GM19372 (cell line): ENCODE data around the gene TRIM61.
A peak's percentile ranks its signal among the peaks of the same experiment; 100 is the strongest.
"Not testable (repeated sequence)": the region's sequence is repeated elsewhere in the genome, so short reads cannot be mapped to it uniquely, and the experiment has no call there.

ENCODE experiments used
- ATAC-seq: cut with Tn5 transposase; IDR thresholded peaks from one replicate; pipeline ENCODE4 v1.9.1; 2021; ENCODE audit warnings: mild to moderate bottlenecking, low read depth, moderate library complexity; ENCODE audit not compliant: unreplicated experiment

TRIM61 gene

DNA sequence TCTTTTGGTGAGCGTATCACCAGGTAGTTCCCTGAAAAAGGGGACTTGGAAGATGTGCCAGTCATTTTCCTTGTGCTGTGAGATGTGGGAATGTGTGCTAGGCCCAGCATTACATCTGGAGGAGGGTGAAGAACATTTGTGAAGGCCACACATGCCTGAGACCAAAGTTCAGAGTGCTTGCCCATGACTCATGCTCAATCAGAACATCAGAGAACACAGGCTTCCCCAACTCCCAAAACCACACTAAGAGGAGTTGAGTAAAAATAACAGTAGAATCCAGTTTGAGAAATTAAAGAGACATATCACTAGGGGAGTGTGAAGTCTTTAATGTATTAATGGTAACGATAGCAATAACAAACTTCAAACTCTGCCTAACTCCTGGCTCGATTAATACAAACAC lies 18.0 kb downstream of the TRIM61 start:
- ATAC-seq: not testable (repeated sequence)

DNA sequence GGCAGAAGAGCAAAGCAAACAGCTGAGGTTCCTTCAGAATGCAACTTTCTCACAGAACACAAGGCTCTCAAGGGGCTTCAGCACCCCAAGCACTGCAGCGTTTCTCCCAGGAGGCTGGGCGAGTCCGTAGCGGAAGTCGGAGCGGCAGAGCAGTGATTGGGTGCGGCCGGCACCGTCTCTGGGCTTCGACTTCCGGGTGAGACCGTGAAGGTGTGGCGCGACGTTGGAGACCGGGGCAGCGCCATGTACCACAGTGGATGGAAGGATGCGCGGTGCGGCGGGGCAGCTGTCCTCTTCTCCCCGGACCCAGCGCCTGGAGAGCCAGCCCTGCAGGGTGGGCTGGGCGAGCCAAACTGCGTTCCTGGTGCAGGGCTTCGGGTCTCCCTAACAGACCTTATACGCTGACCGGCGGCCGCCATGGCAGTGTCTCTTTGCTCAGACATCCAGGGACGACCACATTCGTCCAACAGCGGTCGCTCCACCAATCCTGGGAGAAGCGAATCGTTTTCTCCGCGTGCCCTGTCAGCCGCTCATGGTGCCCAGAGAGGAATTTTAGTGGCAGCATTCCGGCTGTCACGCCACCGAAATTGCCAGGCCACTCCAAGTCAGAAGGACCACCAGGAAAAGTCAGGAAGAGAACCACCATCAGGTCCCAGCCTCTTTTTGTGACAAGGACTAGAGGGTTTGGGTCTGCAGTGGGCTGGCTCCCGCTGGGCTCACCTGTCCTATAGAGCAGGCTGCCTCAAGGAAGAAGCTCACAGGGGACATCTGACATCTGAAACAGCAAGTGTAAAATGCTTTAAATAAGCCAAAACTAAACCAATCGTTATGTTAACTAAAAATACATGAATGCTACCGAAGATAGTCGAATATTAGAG lies 20.5 kb downstream of the TRIM61 start:
- peak; percentile 100 for ATAC-seq

DNA sequence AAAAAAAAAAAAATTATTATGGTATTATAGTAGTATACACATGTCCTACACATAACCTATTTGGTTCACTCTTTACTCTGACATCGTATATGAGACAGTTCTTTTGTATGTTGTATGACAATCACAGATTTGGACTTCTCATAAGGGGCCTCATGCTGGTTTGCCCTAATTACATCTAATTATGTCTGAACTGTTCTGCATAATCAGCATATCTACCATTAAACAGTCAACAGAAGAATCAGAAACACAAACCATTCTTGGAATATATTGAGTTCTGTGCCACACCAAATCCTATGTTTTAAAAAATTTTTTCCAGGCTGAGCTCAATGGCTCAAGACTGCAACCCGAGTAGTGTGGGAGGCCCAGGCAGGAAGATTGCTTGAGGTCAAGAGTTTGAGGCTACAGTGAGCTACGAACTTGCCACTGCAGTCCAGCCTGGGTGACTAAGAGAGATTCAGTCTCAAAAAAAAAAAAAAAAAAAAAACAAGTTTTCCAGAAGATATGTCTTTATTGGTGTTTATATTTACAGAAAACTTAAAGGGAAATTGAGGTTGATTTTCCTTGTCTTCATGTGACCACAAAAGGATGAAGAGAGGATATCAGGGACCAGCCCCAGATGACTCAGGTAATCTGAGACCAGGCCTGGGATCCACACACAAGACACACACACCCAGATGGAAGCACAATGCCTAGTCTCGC lies 22.2 kb downstream of the TRIM61 start:
- no peak for ATAC-seq

DNA sequence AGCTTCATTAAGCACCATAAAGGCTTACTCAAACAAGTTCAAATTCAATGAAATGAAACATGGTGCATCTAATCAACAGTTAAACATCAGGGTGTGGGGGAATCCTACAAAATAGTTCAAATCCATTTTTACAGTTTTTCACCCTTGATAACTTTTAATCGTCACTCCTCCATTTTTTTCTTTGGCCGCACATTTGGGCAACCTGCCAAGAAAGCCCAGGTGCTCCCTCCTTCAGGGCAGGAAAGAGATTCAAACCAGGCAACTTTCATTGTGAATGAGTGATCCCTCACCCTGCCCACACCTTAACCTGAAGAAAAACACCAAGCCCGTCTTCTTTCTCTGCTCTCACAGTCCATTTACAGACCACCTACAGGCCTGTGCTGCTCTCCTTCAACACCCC lies 24.9 kb downstream of the TRIM61 start:
- ATAC-seq: no peak

DNA sequence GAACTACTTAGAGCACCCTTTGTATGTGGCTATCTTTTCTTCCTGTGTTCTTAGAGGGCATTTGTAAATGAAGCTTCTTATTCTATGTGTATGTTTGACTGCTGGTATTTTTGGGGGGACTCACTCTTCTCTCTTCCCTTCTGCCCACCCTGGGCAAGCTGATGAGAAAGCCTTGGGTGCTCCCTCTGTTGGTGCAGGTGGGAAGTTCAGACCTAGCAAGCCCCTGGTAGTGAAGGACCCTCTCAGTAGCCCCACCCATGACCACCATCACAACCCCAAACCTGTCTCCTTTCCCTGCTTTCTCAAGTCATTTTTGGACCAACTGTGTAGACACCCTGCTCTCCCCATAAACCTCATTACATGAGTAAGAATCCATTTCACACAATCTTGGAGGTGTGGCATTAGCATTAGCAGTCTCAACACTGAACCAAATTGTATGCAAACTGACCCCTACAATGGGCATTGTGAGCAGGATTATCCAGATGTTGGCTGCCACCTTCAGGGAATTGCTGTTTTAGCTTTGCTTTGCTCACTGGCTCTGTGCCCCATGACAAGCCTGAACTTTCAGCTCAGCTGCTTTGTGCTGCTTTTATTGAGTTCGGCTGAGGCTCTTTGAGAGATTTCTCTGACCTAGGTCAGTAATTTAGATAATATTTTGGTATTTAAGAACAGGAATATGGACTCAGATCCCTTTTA lies 27.9 kb downstream of the TRIM61 start:
- ATAC-seq: no peak

DNA sequence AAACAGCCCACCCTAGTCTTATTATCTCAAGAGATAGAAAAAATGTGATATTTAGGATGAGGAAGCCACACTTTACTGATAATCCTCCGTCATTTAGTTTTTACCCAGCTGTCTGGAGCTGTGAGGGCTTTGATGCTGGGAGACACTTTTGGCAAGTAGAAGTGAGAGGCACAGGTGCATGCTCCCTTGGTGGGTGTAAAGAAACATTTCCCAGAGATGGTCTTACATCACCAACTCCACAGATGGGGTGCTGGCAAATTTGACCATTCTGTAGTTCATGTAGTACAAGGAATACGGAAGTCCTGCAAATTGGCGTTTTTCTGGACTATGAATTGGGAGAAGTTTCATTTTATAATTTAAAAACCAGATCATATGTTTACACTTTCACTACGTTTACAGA lies 28.5 kb downstream of the TRIM61 start:
- no peak for ATAC-seq

DNA sequence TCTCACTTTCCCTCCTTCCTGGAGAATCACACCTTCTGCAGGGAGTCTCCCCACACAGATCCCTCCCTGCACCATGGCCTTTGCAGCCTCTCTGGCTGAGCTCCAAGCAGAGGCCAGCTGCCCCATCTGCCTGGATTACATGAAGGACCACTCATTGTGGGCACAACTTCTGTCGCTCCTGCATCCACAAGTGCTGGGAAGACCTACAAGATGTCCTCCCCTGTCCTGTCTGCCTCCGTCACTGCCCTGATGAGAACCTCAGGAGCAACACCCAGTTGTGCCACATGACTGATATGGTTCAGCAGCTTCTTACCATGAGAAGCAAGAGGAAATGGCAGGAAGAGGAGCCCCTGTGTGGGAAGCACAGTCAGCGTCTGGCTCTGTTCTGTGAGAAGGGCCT lies 29.5 kb downstream of the TRIM61 start:
- not testable (repeated sequence) for ATAC-seq

DNA sequence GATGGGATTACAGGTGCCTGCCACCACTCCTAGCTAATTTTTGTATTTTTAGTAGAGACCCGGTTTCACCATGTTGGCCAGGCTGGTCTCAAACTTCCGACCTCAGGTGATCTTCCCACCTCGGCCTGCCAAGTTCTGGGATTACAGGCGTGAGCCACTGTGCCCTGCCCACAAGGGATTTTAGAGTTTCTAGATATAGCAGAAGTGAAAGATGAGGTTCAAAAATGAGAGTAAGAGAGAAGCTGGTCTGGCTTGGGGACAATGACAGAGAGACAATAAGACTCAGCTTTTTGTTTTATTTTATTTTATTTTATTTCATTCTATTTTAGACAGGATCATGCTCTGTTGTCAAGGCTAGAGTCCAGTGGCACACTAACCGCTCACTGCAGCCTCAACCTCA lies 30.6 kb downstream of the TRIM61 start:
- ATAC-seq: peak; percentile 42

DNA sequence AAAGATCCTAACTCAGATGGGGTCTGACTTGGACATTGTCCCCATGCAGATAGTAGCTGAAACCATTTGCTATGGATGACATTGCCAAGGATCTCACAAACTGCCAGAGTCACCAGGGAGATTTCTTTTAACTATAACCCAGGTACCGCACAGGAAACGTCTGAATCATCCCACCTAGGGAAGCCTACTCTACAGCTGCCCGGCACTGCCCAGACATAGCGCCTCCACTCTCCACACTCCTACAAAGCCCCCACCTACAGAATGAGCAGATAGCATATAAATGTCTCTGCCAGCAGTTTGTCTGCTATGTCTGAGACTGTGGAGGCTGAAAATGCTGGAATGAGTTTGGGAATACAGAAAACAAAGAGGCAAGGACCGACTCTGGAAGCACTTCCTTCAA lies 32.3 kb downstream of the TRIM61 start:
- ATAC-seq: no peak

DNA sequence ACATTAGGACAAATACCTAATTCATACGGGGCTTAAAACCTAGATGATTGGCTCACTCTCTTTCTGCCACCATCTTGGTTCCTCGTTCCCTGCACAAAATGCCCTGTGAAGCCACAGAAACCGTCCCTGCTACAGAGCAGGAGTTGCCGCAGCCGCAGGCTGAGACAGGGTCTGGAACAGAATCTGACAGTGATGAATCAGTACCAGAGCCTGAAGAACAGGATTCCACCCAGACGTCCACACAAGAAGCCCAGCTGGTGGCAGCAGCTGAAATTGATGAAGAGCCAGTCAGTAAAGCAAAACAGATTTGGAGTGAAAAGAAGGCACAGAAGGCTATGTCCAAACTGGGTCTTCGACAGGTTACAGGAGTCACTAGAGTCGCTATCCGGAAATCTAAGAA lies 34.3 kb downstream of the TRIM61 start:
- ATAC-seq: no peak

DNA sequence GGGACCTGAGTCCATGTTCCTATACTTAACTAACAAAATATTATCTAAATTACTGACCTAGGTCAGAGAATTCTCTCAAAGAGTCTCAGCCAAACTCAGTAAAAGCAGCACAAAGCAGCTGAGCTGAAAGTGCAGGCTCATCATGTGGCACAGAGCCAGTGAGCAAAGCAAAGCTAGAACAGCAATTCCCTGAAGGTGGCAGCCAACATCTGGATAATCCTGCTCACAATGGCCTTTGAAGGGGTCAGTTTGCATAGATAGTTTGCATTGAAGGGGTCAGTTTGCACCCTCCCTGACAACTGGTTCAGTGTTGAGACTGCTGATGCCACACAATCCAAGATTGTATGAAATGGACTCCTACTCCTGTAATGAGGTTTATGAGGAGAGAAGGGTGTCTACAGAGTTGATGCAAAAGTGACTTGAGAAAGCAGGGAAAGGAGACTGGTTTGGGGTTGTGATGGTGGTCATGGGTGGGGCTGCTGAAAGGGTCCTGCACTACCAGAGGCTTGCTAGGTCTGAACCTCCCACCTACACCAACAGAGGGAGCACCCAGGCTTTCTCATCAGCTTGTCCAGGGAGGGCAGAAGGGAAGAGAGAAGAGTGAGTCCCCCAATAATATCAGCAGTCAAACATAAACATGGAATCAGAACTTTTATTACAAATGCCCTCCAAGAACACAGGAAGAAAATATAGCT lies 39.7 kb downstream of the TRIM61 start:
- ATAC-seq: peak; percentile 46

DNA sequence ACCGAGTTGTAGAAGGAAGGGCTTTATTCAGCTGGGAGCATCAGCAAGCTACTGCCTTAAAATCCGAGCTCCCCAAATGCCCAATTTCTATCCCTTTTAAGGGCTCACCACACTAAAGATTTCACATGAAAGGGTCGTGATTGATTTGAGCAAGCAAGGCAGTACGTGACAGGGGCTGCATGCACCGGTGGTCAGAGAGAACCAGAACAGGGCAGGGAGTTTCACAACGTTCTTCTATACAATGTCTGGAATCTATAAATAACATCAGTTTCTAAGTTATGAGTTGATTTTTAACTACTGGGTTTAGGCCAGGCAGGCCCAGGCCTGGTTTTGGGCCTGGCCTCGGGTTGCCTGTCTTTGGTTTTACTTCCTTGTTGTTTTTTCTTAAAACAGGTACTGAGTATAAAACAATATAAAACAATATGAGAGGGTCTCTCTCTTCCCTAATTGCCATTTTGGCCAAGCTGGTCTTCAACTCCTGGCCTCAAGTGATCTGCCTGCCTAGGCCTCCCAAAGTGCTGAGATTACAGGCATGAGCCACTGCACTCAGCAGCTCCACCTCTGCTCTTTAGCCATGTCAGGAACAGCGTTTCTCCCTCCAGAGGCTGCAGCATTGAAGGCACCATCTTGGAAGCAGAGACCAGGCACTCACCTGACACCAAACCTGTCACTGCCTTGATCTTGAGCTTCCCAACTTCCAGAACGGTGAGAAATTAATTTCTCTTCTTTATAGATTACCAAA lies 41.4 kb downstream of the TRIM61 start:
- peak; percentile 53 for ATAC-seq

DNA sequence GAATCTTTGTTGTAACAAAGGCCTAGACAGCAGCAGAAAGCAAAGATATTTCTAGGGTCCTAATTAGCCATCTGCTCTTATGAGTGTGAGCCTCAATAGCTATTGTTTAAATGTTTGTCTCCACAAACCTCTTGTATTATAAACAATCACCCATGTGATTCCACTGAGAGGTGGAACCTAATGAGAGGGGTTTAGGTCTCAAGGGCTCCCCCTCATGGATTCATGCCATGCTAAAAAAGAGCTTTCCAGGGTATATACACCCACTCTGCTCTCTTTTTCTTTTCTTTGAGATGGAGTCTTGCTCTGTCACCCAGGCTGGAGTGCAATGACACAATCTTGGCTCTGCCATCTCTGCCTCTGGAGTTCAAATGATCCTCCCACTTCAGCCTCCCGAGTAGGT lies 42.1 kb downstream of the TRIM61 start:
- peak; percentile 54 for ATAC-seq

DNA sequence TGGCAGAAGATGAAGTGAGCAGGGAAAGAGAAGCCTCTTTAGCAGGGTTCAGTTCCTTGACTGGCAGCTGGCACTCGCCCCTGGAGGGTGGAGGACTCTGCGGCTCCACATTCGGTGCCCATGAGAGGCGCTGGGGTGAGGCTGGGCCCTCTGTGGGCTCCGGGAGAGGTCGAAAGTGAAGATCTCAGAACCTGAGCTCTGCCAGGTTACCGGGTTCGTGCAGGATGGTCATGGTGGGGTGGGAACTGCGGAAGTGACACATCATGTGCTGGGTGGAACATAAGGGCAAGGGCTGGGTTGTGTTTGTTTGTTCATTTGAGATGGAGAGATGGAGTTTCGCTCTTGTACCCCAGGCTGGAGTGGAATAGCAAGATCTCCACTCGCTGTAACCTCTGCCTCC lies 44.2 kb downstream of the TRIM61 start:
- no peak for ATAC-seq

DNA sequence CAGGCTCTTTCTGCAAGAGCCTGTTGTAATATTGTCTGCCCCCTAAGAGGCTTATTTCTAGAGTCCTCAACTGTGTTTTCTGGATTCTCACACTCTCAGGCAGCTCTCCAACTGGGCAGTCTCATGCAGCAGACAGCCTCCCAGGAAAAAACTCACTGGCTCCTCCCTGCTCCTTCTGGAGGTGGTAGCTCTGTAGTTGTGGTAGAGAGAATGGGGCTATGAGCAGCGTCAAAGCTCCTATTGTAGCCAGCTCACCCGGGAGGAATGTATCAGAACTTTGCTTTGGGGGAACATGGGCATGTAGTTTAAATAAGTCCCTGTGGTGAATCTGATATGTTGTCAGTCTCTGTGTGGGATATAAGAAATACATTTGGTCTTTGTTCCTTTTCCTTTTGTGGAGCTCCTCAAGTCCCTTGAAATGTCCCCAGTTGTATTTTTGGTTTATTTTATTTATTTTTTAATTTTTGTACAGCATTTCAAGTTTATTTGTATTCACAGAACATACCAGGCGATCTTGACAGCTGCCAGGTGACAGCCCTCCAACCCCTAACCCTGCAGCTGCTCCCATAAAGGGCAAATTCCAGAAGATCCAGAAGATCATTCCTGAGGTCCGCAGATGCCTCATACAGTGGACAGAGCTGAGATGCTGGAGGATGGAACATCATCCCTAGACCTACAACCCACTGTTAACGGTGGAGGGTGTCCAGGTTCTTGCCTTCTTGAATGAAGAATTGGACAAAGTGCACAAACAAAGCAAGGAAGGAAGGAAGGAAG lies 45.7 kb downstream of the TRIM61 start:
- no peak for ATAC-seq

DNA sequence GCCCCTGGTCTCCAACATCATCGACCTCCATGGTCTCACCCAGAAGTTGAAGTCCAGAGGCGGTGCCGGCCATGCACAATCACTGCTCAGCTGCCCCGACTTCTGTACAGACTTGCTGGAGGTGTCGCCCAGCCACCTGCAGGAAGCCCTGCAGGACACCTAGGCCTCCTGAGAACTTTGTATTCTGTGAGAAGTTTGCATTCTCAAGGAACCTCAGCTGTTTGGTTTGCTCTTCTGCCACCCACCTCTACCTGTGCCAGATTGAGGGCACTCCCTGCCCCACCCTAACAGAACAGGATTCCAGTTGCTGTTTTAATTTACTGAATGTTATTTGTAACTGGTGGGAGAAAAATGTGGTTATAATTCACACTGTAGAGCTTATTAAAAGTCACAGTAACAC lies 46.8 kb downstream of the TRIM61 start:
- no peak for ATAC-seq

DNA sequence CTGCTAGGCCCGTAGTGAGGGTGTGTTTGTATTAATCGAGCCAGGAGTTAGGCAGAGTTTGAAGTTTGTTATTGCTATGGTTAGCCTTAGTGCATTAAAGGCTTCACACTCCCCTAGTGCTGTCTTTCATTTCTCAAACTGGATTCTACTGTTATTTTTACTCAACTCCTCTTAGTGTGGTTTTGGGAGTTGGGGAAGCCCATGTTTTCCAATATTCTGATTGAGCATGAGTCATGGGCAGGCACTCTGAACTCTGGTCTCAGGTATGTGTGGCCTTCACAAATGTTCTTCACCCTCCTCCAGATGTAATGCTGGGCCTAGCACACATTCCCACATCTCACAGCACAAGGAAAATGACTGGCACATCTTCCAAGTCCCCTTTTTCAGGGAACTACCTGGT lies 50.4 kb downstream of the TRIM61 start:
- ATAC-seq: not testable (repeated sequence)

DNA sequence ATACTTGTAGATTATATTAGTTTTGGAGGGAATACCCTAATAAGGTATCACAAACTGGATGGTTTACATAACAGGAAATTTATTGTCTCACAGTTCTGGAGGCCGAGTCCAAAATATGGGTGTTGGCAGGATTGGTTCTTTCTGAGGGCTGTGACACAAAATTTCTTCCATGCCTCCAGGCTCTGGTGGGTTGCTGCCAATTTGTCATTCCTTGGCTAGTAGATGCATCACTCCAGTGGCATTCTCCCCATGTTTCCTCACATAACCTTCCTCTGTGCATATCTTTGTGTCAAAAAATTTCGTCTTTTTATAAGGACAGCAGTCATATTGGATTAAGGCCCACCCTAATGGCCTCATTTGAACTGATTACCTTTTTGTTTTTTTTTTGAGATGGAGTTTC lies 51.2 kb downstream of the TRIM61 start:
- ATAC-seq: no peak

DNA sequence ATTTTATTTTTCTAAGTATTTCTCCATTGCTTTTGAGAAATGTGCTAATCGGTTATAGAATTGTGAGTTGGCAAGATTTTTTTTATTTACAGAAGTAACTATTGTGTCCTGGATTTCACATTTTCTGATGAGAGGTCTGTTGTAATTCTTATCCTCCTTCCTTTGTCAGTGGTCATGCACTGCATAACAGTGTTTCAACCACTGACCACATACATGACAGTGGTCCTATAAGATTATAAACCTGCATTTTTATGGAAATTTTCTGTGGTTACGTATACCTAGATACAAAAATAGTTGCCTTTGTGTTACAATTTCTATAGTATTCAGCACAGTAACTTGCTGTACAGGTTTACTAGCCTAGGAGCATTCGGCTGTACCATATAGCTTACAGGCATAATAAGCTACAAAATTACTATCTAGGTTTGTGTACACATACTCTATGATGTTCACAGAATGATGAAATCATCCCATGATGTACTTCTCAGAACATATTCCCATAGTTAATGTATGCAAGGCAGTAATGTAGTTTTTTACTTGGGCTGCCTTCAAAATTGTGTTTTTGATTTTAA lies 52.7 kb downstream of the TRIM61 start:
- ATAC-seq: no peak
